H9 (cell line): ENCODE data around the gene PPP1R17. TPM values are rescaled to one million over a fixed set of nuclear protein-coding genes. Genes with fewer than 3 reads are reported as not detected.

Experiments
- DNase-seq: peaks from one replicate; pipeline ENCODE4 v3.0.0-alpha.2; 2017
- H2AFZ ChIP-seq: one replicate; pipeline ENCODE4 v1.6.1; 2013; ENCODE audit warnings: mild to moderate bottlenecking, low read length, control low read depth, moderate library complexity
- H2AK5ac ChIP-seq: 2 replicates; pipeline ENCODE4 v1.6.1; 2013; ENCODE audit warnings: low read length, control low read depth, mixed read lengths; ENCODE audit not compliant: insufficient read length
- H2BK120ac ChIP-seq: one replicate; pipeline ENCODE4 v1.6.1; 2013; ENCODE audit warnings: low read depth, mild to moderate bottlenecking, low read length, control low read depth, inconsistent platforms; ENCODE audit not compliant: poor library complexity, severe bottlenecking
- H2BK12ac ChIP-seq: 2 replicates; pipeline ENCODE4 v1.6.1; 2013; ENCODE audit warnings: low read length, control low read depth, mixed read lengths, low read depth; ENCODE audit not compliant: insufficient read length
- H2BK15ac ChIP-seq: 2 replicates; pipeline ENCODE4 v1.6.1; 2013; ENCODE audit warnings: low read depth, low read length, control low read depth
- H2BK20ac ChIP-seq: one replicate; pipeline ENCODE4 v1.6.1; 2013; ENCODE audit warnings: low read depth, mild to moderate bottlenecking, low read length, control low read depth, inconsistent platforms; ENCODE audit not compliant: poor library complexity, severe bottlenecking
- H2BK5ac ChIP-seq: 2 replicates; pipeline ENCODE4 v1.6.1; 2013; ENCODE audit warnings: low read length, control low read depth, mixed read lengths; ENCODE audit not compliant: insufficient read length
- H3K14ac ChIP-seq: 2 replicates; pipeline ENCODE4 v1.6.1; 2013; ENCODE audit warnings: low read length, control low read depth; ENCODE audit not compliant: insufficient read depth
- H3K18ac ChIP-seq: 2 replicates; pipeline ENCODE4 v1.6.1; 2013; ENCODE audit warnings: low read depth, mild to moderate bottlenecking, mixed read lengths, low read length, control low read depth; ENCODE audit not compliant: insufficient read length
- H3K23ac ChIP-seq: 2 replicates; pipeline ENCODE4 v1.6.1; 2013; ENCODE audit warnings: low read length, control low read depth, mixed read lengths, low read depth; ENCODE audit not compliant: insufficient read length
- H3K23me2 ChIP-seq: 2 replicates; pipeline ENCODE4 v1.6.1; 2013; ENCODE audit warnings: low read depth, mild to moderate bottlenecking, mixed read lengths, low read length, control low read depth; ENCODE audit not compliant: insufficient read length, poor library complexity, severe bottlenecking
- H3K27ac ChIP-seq: 2 replicates; pipeline ENCODE4 v1.5.1; 2013; ENCODE audit warnings: low read length, control low read depth, mixed read lengths, low read depth; ENCODE audit not compliant: insufficient read length
- H3K27me3 ChIP-seq: 2 replicates; pipeline ENCODE4 v1.6.1; 2013; ENCODE audit warnings: low read length, control low read depth, inconsistent platforms; ENCODE audit not compliant: insufficient read depth
- H3K4ac ChIP-seq: 2 replicates; pipeline ENCODE4 v1.6.1; 2013; ENCODE audit warnings: low read depth, mild to moderate bottlenecking, control low read depth, inconsistent platforms, low read length, moderate library complexity
- H3K4me1 ChIP-seq: 2 replicates; pipeline ENCODE4 v1.6.1; 2013; ENCODE audit warnings: low read length, control low read depth, inconsistent platforms; ENCODE audit not compliant: insufficient read depth
- H3K4me2 ChIP-seq: 2 replicates; pipeline ENCODE4 v1.6.1; 2013; ENCODE audit warnings: low read length, control low read depth, mixed read lengths; ENCODE audit not compliant: insufficient read length, insufficient read depth
- H3K56ac ChIP-seq: 2 replicates; pipeline ENCODE4 v1.6.1; 2013; ENCODE audit warnings: low read depth, mild to moderate bottlenecking, mixed read lengths, low read length, control low read depth; ENCODE audit not compliant: insufficient read length
- H3K79me1 ChIP-seq: 2 replicates; pipeline ENCODE4 v1.6.1; 2013; ENCODE audit warnings: low read depth, mild to moderate bottlenecking, moderate library complexity, low read length, control low read depth, inconsistent platforms; ENCODE audit not compliant: insufficient read depth, poor library complexity, severe bottlenecking
- H3K79me2 ChIP-seq: 2 replicates; pipeline ENCODE4 v1.6.1; 2013; ENCODE audit warnings: low read length, control low read depth, inconsistent platforms; ENCODE audit not compliant: insufficient read depth
- H3K9ac ChIP-seq: 2 replicates; pipeline ENCODE4 v1.6.1; 2013; ENCODE audit warnings: low read length, control low read depth, mixed read lengths; ENCODE audit not compliant: insufficient read length; ENCODE audit errors: extremely low read depth
- H3K9me3 ChIP-seq: one replicate; pipeline ENCODE4 v1.6.1; 2013; ENCODE audit warnings: low read depth, low read length, inconsistent platforms; ENCODE audit not compliant: control insufficient read depth
- H3T11ph ChIP-seq: one replicate; pipeline ENCODE4 v1.6.1; 2013; ENCODE audit warnings: mild to moderate bottlenecking, low read length, control low read depth, inconsistent platforms
- H4K20me1 ChIP-seq: one replicate; pipeline ENCODE4 v1.6.1; 2013; ENCODE audit not compliant: control insufficient read depth, insufficient read length, insufficient read depth
- H4K5ac ChIP-seq: 2 replicates; pipeline ENCODE4 v1.6.1; 2013; ENCODE audit warnings: low read depth, mild to moderate bottlenecking, mixed read lengths, low read length, control low read depth; ENCODE audit not compliant: insufficient read length
- H4K8ac ChIP-seq: replicated peaks from 2 replicates; pipeline ENCODE4 v1.6.1; 2013; ENCODE audit warnings: low read length, control low read depth, mixed read lengths, low read depth; ENCODE audit not compliant: insufficient read length
- H4K91ac ChIP-seq: 2 replicates; pipeline ENCODE4 v1.6.1; 2013; ENCODE audit warnings: low read depth, mild to moderate bottlenecking, moderate library complexity, mixed read lengths, low read length, control low read depth; ENCODE audit not compliant: insufficient read length
- H3K27ac Mint-ChIP-seq, 3 experiments: 2 replicates in 2 of 3; 3 replicates in 1 of 3; pipeline ENCODE4 v1.8.0; 2020 to 2021; ENCODE audit warnings: mixed read lengths in 3 of 3, mild to moderate bottlenecking in 1 of 3, moderate library complexity in 1 of 3
- H3K27me3 Mint-ChIP-seq: 2 replicates; pipeline ENCODE4 v1.8.0; 2021; ENCODE audit warnings: low read depth, mild to moderate bottlenecking, moderate library complexity, mixed read lengths
- H3K36me3 Mint-ChIP-seq, 3 experiments: 2 replicates in 2 of 3; 3 replicates in 1 of 3; pipeline ENCODE4 v1.8.0; 2020 to 2021; ENCODE audit warnings: low read depth in 3 of 3, mixed read lengths in 3 of 3; ENCODE audit not compliant: insufficient read depth in 1 of 3
- H3K4me1 Mint-ChIP-seq, 2 experiments: 2 replicates each; pipeline ENCODE4 v1.8.0; 2020; ENCODE audit warnings: mixed read lengths in 2 of 2
- H3K4me3 Mint-ChIP-seq, 2 experiments: 2 replicates in 1 of 2; 3 replicates in 1 of 2; pipeline ENCODE4 v1.8.0; 2020 to 2021; ENCODE audit warnings: mild to moderate bottlenecking in 2 of 2, mixed read lengths in 2 of 2, moderate library complexity in 1 of 2
- H3K9me3 Mint-ChIP-seq, 2 experiments: 2 replicates in 1 of 2; 3 replicates in 1 of 2; pipeline ENCODE4 v1.8.0; 2020; ENCODE audit warnings: mild to moderate bottlenecking in 2 of 2, mixed read lengths in 2 of 2, moderate library complexity in 1 of 2
- CTCF ChIP-seq: fragments of 200-600 bp; sonication (generic); conservative IDR thresholded peaks from 3 replicates; pipeline ENCODE4 v1.8.0; 2021; ENCODE audit warnings: antibody characterized with exemption, mild to moderate bottlenecking
- WGBS: extraction: QIAGEN DNeasy Blood & Tissue Kit; methylation state at CpG from one replicate; pipeline ENCODE4 v1.1.7; 2013; ENCODE audit warnings: missing lambda C conversion rate, low lambda C conversion rate, mixed read lengths; ENCODE audit not compliant: insufficient read length; ENCODE audit errors: extremely low coverage; 5-methylcytosine and 5-hydroxymethylcytosine counted together
- total RNA-seq: library from RNA; stranded (reverse); gene quantifications from 2 replicates; pipeline ENCODE4 v1.2.1, GENCODE V29; 2021

Gene PPP1R17
- total RNA-seq, 1 experiment from 2014 or later = 1.2 TPM

- no peaks in the 10 kb centered on the region for H3K9me3 ChIP-seq
- H3K27me3 ChIP-seq = no peaks in the 10 kb centered on the region; the same call in 1 of the 2 replicates
- H3K9ac ChIP-seq = no peak overlapping the region
- H3K23me2 ChIP-seq = no peaks in the 10 kb centered on the region
- WGBS = no CpG with 5 or more reads among the region's 5 CpGs
- TF ChIP-seq CTCF = no peak
- no peak overlapping the region for H3K18ac ChIP-seq
- no peak overlapping the region for H4K8ac ChIP-seq
- H3K4me2 ChIP-seq = no peak overlapping the region
- no peak overlapping the region for H4K91ac ChIP-seq
- no peak overlapping the region for H2AFZ ChIP-seq
- H3K79me1 ChIP-seq = no peaks in the 10 kb centered on the region
- H4K20me1 ChIP-seq = no peaks in the 10 kb centered on the region
- H3K4me1 Mint-ChIP-seq = peaks cover 0 to 4% of the 10 kb centered on the region in 2 experiments; a peak in 2 of 4 replicates
- H3K79me2 ChIP-seq = no peaks in the 10 kb centered on the region
- H3K27me3 Mint-ChIP-seq = peaks cover 10% of the 10 kb centered on the region
- no peak overlapping the region for H2BK20ac ChIP-seq
- H3K27ac Mint-ChIP-seq = no peak overlapping the region
- no peak overlapping the region for H3K23ac ChIP-seq
- no peak overlapping the region for H3K4ac ChIP-seq
- H2BK120ac ChIP-seq = no peak overlapping the region
- H3K4me1 ChIP-seq = no peaks in the 10 kb centered on the region
- no peak overlapping the region for H4K5ac ChIP-seq
- H3K56ac ChIP-seq = no peak overlapping the region
- no peak overlapping the region for H2BK15ac ChIP-seq
- no peak overlapping the region for H2BK5ac ChIP-seq
- DNase-seq = no peak
- no peaks in the 10 kb centered on the region for H3K9me3 Mint-ChIP-seq
- H3T11ph ChIP-seq = no peak overlapping the region
- no peak overlapping the region for H2AK5ac ChIP-seq
- H3K4me3 Mint-ChIP-seq = no peak overlapping the region
- no peak overlapping the region for H3K27ac ChIP-seq
- H3K14ac ChIP-seq = no peak overlapping the region
- H2BK12ac ChIP-seq = no peak overlapping the region
- H3K36me3 Mint-ChIP-seq = no peaks in the 10 kb centered on the region
Observed at GRCh38 chr7:31734456-31734855, 47.4 kb downstream of the PPP1R17 start.
